ENCODE results near the gene RASGRP4. TPM values are rescaled to one million over a fixed set of nuclear protein-coding genes. Genes with fewer than 3 reads are reported as not detected.
"Not testable (repeated sequence)": the region's sequence is repeated elsewhere in the genome, so short reads cannot be mapped to it uniquely, and the experiment has no call there.

The RASGRP4 gene, protein sequence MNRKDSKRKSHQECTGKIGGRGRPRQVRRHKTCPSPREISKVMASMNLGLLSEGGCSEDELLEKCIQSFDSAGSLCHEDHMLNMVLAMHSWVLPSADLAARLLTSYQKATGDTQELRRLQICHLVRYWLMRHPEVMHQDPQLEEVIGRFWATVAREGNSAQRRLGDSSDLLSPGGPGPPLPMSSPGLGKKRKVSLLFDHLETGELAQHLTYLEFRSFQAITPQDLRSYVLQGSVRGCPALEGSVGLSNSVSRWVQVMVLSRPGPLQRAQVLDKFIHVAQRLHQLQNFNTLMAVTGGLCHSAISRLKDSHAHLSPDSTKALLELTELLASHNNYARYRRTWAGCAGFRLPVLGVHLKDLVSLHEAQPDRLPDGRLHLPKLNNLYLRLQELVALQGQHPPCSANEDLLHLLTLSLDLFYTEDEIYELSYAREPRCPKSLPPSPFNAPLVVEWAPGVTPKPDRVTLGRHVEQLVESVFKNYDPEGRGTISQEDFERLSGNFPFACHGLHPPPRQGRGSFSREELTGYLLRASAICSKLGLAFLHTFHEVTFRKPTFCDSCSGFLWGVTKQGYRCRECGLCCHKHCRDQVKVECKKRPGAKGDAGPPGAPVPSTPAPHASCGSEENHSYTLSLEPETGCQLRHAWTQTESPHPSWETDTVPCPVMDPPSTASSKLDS
- total RNA-seq, result 1.5 TPM
- long read RNA-seq, result 0 reads

GRCh38 chr19:38425810-38426466, at the start of gene RASGRP4:
TSS of gene RASGRP4 (minus strand) at chr19:38426219. CDS start at chr19:38426091, 128 bp downstream.
- DNase-seq (ENCODE audit: low spot score), result peak; percentile 82
- intact Hi-C loops (cut with DNase I), result no loop called here

GRCh38 chr19:38475176-38475575, 49.2 kb upstream of the RASGRP4 start:
- intact Hi-C loops (cut with DNase I), result no loop called here
- no peak for DNase-seq (ENCODE audit: low spot score)

DNA sequence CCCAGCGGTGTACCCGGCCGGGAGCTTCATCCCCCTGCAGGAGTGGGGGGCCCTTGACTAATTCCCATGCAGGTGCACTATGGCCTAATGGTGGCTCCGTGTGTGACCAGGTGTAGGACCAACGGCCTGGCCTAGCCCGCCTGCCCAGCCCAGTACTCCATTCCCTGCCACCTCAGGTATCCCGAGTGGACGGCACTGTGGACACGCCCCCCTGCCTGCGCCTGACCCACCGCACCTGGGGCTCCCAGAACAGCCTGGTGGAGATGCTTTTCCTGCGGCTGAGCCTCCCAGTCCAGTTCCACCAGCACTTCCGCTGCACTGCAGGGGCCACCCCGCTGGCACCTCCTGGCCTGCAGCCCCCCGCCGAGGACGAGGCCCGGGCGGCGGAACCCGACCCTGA, 47.2 kb upstream of the RASGRP4 start:
- intact Hi-C loops (cut with DNase I), result no loop called here
- DNase-seq (ENCODE audit: low spot score), result no peak

- DNase-seq (ENCODE audit: low spot score); intact Hi-C loops (cut with DNase I): not testable (repeated sequence)
Measured at GRCh38 chr19:38472725-38473124, 46.7 kb upstream of the RASGRP4 start.

DNA sequence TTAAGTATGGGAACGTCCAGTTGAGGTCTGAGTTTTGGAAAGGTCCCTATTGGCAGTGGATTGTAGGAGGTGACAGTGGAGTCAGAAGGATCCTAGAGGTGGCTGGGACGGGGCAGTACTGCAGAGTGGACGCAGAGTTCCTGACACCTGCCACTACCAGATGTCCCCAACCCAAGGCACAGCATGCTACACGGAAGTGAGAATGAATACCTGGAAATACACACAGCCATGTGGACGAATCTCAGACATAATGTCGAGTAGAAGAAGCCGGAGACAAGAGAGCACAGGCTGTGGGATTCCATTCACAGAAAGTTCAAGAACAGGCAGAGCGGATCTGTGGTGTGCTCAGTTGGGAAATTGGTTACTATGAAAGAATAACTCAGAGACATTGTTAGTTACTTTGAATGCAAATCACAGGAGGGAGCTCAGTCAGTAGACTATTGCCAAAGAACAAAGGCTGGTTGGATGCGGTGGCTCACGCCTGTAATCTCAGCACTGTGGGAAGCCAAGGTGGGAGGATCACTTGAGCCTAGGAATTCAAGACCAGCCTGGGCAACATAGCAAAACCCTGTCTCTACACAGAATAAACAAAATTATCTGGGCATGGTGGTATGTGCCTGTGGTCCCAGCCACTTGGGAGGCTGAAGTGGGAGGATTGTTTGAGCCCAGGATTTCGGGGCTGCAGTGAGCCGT, 44.9 kb upstream of the RASGRP4 start:
- intact Hi-C loops (cut with DNase I), result no loop called here
- DNase-seq (ENCODE audit: low spot score), result no peak

GRCh38 chr19:38469151-38469550, 43.1 kb upstream of the RASGRP4 start:
- intact Hi-C loops (cut with DNase I), result no loop called here
- no peak for DNase-seq (ENCODE audit: low spot score)

DNA sequence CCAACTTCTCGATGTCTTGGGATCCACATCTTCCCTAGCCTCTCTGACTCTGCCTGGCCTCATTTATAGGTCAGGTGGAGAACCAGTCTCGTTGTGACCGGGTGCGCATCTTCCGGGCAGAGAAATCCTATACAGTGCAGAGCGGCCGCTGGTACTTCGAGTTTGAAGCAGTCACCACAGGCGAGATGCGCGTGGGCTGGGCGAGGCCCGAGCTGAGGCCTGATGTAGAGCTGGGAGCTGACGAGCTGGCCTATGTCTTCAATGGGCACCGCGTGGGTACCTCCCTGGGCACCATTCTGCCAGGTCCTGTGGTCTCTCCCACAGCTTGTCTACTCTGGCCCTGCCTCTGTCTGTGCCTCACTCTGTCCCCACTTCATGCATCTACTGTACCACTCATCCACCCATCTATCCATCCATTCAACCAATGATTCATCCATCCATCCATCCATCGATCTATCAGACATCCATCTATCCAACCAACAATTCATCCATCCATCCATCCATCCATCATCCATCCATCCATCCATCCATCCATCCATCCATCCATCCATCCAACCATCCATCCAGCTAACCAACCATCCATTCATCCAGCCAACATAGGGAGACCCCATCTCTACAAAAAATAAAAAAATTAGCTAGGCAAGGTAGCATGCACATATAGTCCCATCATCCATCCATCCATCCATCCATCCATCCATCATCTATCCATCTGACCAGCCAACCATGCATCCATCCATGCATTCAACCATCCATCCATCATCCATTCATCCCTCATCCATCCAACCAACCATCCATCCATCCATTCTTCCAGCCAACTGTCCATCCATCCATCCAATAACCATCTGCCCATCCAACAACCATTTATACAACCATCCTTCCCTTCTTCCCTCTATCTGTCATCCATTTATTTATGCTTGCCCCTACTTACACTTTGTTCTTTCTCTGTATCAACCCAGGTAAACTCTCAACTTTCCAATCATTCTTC, 41.8 kb upstream of the RASGRP4 start:
- DNase-seq (ENCODE audit: low spot score), result no peak
- intact Hi-C loops (cut with DNase I), result no loop called here

- intact Hi-C loops (cut with DNase I), result no loop called here
- no peak for DNase-seq (ENCODE audit: low spot score)
Measured at GRCh38 chr19:38466050-38466449, 40.0 kb upstream of the RASGRP4 start.

DNA sequence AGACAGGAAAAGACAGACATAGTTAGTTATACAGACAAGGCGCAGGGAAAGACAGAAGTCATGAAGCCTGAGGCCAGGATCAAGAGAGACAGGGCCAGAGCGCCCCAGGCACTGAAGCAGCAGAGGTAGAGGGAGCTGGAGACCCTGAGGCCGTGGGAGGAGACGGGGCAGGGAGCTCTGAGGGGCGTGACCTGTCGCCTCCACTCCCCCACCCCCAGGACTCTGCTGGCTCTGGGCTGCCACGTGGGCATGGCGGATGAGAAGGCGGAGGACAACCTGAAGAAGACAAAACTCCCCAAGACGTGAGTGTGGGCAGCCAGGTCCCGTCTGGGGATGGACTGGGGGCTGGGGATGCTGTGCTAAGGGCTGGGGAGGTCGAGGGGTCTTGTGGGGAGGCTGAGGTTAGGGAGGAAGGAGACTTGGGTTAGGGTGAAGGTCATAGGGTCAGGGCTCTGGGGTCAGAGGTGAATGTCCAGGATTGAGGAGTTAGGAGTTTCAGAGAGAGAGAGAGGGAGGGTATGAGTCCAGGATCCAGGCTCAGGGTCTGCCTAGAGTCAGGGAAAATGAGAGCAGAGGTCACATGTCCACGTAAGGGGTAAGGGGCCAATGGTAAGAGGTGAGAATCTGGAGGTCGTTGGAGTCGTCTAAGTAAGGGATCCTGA, 38.5 kb upstream of the RASGRP4 start:
- intact Hi-C loops (cut with DNase I), result no loop called here
- no peak for DNase-seq (ENCODE audit: low spot score)

DNA sequence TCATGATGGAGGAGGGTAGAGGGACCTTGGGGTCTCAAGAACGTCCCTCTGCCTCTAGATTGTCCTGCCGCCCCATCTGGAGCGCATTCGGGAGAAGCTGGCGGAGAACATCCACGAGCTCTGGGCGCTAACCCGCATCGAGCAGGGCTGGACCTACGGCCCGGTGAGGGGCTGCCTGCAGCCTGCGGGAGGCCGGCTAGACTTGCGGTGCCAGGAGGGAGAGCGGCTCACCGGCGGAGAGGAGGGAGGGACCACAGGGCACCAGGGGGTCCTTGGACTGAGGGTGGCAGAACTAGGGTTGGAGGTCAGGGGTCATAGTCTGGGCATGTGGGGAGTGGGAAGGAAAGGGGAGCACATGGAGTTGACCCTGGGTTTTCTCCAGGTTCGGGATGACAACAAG, 37.3 kb upstream of the RASGRP4 start:
- DNase-seq (ENCODE audit: low spot score), result no peak
- intact Hi-C loops (cut with DNase I), result no loop called here

- intact Hi-C loops (cut with DNase I), result no loop called here
- DNase-seq (ENCODE audit: low spot score), result no peak
Measured at GRCh38 chr19:38458991-38459390, 33.0 kb upstream of the RASGRP4 start.

GRCh38 chr19:38457690-38458405, 31.8 kb upstream of the RASGRP4 start:
- intact Hi-C loops (cut with DNase I), result no loop called here
- DNase-seq (ENCODE audit: low spot score), result no peak

DNA sequence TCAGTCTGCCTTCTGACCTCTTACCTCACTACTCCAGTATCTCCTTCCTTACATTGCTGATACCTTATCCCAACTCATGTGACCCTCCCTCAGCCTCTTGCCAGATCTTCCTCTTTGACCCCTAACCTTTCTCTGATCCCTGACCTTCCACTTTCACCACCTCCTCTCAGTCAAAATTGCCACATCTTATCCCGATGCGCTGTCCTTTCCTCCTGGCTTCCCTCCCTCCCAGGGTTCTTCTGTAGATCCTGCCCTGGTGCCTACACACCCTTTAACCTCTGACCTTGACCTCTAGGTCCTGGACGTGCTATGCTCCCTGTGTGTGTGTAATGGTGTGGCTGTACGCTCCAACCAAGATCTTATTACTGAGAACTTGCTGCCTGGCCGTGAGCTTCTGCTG, 31.2 kb upstream of the RASGRP4 start:
- intact Hi-C loops (cut with DNase I), result no loop called here

GRCh38 chr19:38455031-38455430, 29.0 kb upstream of the RASGRP4 start:
- intact Hi-C loops (cut with DNase I), result no loop called here
- no peak for DNase-seq (ENCODE audit: low spot score)

More for the DNA sequence above, 31.2 kb upstream of the RASGRP4 start:
- DNase-seq (ENCODE audit: low spot score), result no peak

DNA sequence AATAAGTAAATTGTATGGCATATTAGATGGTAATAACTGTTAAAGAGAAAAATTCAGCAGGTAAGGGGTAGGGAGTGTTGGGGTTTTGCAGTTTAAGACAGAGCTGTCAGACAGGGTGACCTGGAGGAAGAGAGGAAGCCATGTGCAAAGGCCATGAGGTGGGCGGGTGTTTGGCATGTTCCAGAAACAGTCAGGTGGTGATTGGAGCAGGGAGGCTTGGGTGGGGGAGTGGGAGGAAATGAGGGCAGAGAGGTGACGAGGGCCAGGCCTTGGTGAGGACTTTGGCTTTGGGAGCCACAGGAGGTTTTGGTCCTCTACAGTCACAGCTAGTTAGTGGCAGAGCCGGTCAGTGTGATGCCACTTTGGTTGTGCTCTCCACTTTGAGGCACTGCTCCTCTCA, 27.6 kb upstream of the RASGRP4 start:
- intact Hi-C loops (cut with DNase I), result no loop called here
- no peak for DNase-seq (ENCODE audit: low spot score)

GRCh38 chr19:38452430-38453366, 26.7 kb upstream of the RASGRP4 start:
- intact Hi-C loops (cut with DNase I), result no loop called here
- DNase-seq (ENCODE audit: low spot score), result no peak

GRCh38 chr19:38451629-38452028, 25.6 kb upstream of the RASGRP4 start:
- intact Hi-C loops (cut with DNase I), result no loop called here
- no peak for DNase-seq (ENCODE audit: low spot score)

Data from cardiac septum (tissue), 1 donor.